GM21786 (cell line): ENCODE measurements around the gene CDC123.
"Not testable (repeated sequence)": the region's sequence is repeated elsewhere in the genome, so short reads cannot be mapped to it uniquely, and the experiment has no call there.

ENCODE experiments used
- ATAC-seq: cut with Tn5 transposase; IDR thresholded peaks from one replicate; pipeline ENCODE4 v1.9.1; 2021; ENCODE audit not compliant: unreplicated experiment

Gene CDC123

DNA sequence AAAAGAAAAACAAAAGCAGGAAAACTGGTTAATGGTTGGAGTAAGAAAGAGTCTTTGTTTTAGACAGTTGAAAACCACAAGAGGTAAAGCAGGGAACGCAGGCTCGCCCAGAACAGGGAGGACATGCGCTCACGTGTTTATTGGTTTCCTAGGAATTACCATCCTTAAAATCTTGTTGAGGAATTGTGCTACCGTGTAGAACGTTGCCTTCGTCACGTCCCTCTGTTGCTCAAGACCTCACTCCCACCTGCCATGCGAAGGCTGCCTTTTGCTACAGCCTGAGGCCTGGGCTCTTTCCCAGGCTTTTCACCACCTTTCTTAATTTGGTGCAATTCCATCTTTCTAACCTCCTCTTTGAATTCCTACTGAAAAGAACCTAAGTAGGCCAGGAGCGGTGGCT is 91.8 kb downstream of the CDC123 start:
- ATAC-seq = no peak

GRCh38 chr10:12297784-12298183 is 101.8 kb downstream of the CDC123 start:
- not testable (repeated sequence) for ATAC-seq

GRCh38 chr10:12299222-12299965 is 103.4 kb downstream of the CDC123 start:
- no peak for ATAC-seq
